ENCODE results near the gene TBC1D8. TPM values are rescaled to one million over a fixed set of nuclear protein-coding genes. Genes with fewer than 3 reads are reported as not detected.

Gene TBC1D8
- total RNA-seq, 1 experiment from 2014 or later = 139 TPM

GRCh38 chr2:101105654-101106053 is 45.5 kb downstream of the TBC1D8 start:
- Histone ChIP-seq H3K27me3 (ENCODE audit: control insufficient read depth, insufficient read depth, low read length) (no peaks in the 10 kb centered on the region), H3K27ac (ENCODE audit: low read length) (peak overlapping the region; percentile 100), H3K36me3 (ENCODE audit: control insufficient read depth, insufficient read depth, low read length) (no peaks in the 10 kb centered on the region), H3K4me3 (ENCODE audit: low read depth in 2 of 2, low read length in 2 of 2) (no peak overlapping the region), H3K4me1 (ENCODE audit: control insufficient read depth, insufficient read depth, low read length) (peaks cover 69% of the 10 kb centered on the region), H3K9me3 (ENCODE audit: control insufficient read depth, insufficient read depth, low read depth, low read length) (no peaks in the 10 kb centered on the region; the same call in 1 of the 2 replicates)
- ATAC-seq (no peak), DNase-seq (ENCODE audit: low read depth, low spot score) (no peak)
- CTCF ChIA-PET = no interaction called here
- in situ Hi-C loops (cut with HindIII; ENCODE audit: low pct_unique_long_range_greater_than_20kb, low sequenced_read_pairs) (no loop called here), intact Hi-C loops (cut with micrococcal nuclease; ENCODE audit: unreplicated experiment) (no loop called here)
- BruUV-seq (replicated peaks) = no TSS peak
- TF ChIP-seq TCF7L2 (IDR thresholded peaks at IDR 0.05; ENCODE audit: low read depth, low read length) (no peak), CTCF (IDR thresholded peaks at IDR 0.05) (no peak), REST (IDR thresholded peaks at IDR 0.05; ENCODE audit: insufficient read depth in 1 of 2, low read depth in 2 of 2, low read length in 1 of 2) (no peak), POLR2AphosphoS5 (IDR thresholded peaks at IDR 0.05; ENCODE audit: low read depth, low read length) (no peak), SIN3A (IDR thresholded peaks at IDR 0.05; ENCODE audit: borderline replicate concordance, insufficient read depth, low read depth, low read length) (no peak)
- POLR2A ChIA-PET = interaction anchor here (0.6 kb wide), 1 partner anchor 9 kb away, joined by 3 read pairs; no protein-coding TSS in a partner anchor

GRCh38 chr2:101097638-101098037 is 53.5 kb downstream of the TBC1D8 start:
- no peak for ATAC-seq
- CTCF ChIA-PET = no interaction called here

More at GRCh38 chr2:101097638-101098037, 53.5 kb downstream of the TBC1D8 start:
- POLR2A ChIA-PET = no interaction called here
- intact Hi-C loops (cut with micrococcal nuclease; ENCODE audit: unreplicated experiment) = no loop called here
- Histone ChIP-seq H3K4me3 (ENCODE audit: low read depth in 2 of 2, low read length in 2 of 2) (no peak overlapping the region), H3K9me3 (ENCODE audit: control insufficient read depth, insufficient read depth, low read depth, low read length) (no peaks in the 10 kb centered on the region), H3K27me3 (ENCODE audit: control insufficient read depth, insufficient read depth, low read length) (no peaks in the 10 kb centered on the region), H3K4me1 (ENCODE audit: control insufficient read depth, insufficient read depth, low read length) (peaks cover 16% of the 10 kb centered on the region), H3K27ac (ENCODE audit: low read length) (peak overlapping the region; percentile 18; the same call in 1 of the 2 replicates), H3K36me3 (ENCODE audit: control insufficient read depth, insufficient read depth, low read length) (no peaks in the 10 kb centered on the region)
- no peak for DNase-seq (ENCODE audit: low read depth, low spot score)
- in situ Hi-C loops (cut with HindIII; ENCODE audit: low pct_unique_long_range_greater_than_20kb, low sequenced_read_pairs) = no loop called here
- BruUV-seq (replicated peaks) = no TSS peak
- TF ChIP-seq SIN3A (IDR thresholded peaks at IDR 0.05; ENCODE audit: borderline replicate concordance, insufficient read depth, low read depth, low read length) (no peak), REST (IDR thresholded peaks at IDR 0.05; ENCODE audit: insufficient read depth in 1 of 2, low read depth in 2 of 2, low read length in 1 of 2) (no peak), POLR2AphosphoS5 (IDR thresholded peaks at IDR 0.05; ENCODE audit: low read depth, low read length) (no peak), CTCF (IDR thresholded peaks at IDR 0.05) (no peak), TCF7L2 (IDR thresholded peaks at IDR 0.05; ENCODE audit: low read depth, low read length) (no peak)

All from Panc1 (cell line).